Measurements from ENCODE around the gene RET.

DNA sequence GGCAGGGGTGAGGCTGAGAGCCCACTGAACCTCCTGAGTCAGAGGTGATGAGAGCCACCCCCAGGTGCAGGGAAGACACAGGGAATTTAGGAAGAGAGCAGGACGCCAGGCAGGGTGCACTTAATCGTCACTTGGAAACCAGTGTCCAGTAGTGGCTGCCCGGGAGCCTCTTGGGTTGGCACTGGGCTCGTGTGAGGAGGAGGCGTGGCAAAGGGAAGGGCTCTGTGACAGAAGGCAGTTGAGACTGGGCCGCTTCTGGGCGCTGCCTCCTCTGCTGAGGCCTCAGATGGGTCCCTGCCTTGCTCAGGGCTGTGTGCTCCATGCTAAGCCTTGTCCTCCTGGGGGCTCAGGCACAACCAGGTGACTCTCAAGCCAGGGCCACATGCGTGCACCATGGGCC is 13.3 kb downstream of the RET start:
- TF ChIP-seq, protein P1, sequence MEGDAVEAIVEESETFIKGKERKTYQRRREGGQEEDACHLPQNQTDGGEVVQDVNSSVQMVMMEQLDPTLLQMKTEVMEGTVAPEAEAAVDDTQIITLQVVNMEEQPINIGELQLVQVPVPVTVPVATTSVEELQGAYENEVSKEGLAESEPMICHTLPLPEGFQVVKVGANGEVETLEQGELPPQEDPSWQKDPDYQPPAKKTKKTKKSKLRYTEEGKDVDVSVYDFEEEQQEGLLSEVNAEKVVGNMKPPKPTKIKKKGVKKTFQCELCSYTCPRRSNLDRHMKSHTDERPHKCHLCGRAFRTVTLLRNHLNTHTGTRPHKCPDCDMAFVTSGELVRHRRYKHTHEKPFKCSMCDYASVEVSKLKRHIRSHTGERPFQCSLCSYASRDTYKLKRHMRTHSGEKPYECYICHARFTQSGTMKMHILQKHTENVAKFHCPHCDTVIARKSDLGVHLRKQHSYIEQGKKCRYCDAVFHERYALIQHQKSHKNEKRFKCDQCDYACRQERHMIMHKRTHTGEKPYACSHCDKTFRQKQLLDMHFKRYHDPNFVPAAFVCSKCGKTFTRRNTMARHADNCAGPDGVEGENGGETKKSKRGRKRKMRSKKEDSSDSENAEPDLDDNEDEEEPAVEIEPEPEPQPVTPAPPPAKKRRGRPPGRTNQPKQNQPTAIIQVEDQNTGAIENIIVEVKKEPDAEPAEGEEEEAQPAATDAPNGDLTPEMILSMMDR (conservative IDR thresholded peaks at IDR 0.05; ENCODE audit: low read depth, low read length), result no peak
- no peak for TF ChIP-seq EZH2 (IDR thresholded peaks at IDR 0.05; ENCODE audit: borderline replicate concordance, low read depth, low read length, poor library complexity, severe bottlenecking)
